ENCODE data around the gene LGALS12. TPM values are rescaled to one million over a fixed set of nuclear protein-coding genes. Genes with fewer than 3 reads are reported as not detected.

The LGALS12 gene
- not detected for total RNA-seq (ENCODE audit: unreplicated experiment)
- long read RNA-seq, result 0 reads

GRCh38 chr11:63505857-63506528, at the start of gene LGALS12:
TSS of gene LGALS12 (plus strand) at chr11:63506084. CDS start at chr11:63506459, 375 bp downstream.
- H3K27me3 Mint-ChIP-seq (ENCODE audit: unreplicated experiment), result peaks cover 8% of the 10 kb centered on the region
- peaks cover 25% of the 10 kb centered on the region for H3K4me1 Mint-ChIP-seq (ENCODE audit: low read depth, unreplicated experiment)
- no peak within 1 kb of the TSS for H3K4me3 Mint-ChIP-seq (ENCODE audit: unreplicated experiment)
- H3K36me3 Mint-ChIP-seq (ENCODE audit: unreplicated experiment), result peaks cover 5% of the 10 kb centered on the region
- no peak within 1 kb of the TSS for H3K27ac Mint-ChIP-seq (ENCODE audit: unreplicated experiment)
- DNase-seq, result no peak
- no peak for TF ChIP-seq CTCF (IDR thresholded peaks at IDR 0.05; ENCODE audit: partially characterized antibody, unreplicated experiment)
- peaks cover 10% of the 10 kb centered on the region for H3K9me3 Mint-ChIP-seq (ENCODE audit: unreplicated experiment)

- H3K27ac Mint-ChIP-seq (ENCODE audit: unreplicated experiment), result no peak overlapping the region
- no peak for TF ChIP-seq CTCF (IDR thresholded peaks at IDR 0.05; ENCODE audit: partially characterized antibody, unreplicated experiment)
- H3K4me3 Mint-ChIP-seq (ENCODE audit: unreplicated experiment), result no peak overlapping the region
- DNase-seq, result no peak
- no peaks in the 10 kb centered on the region for H3K4me1 Mint-ChIP-seq (ENCODE audit: low read depth, unreplicated experiment)
- peaks cover 1% of the 10 kb centered on the region for H3K9me3 Mint-ChIP-seq (ENCODE audit: unreplicated experiment)
- peaks cover 1% of the 10 kb centered on the region for H3K27me3 Mint-ChIP-seq (ENCODE audit: unreplicated experiment)
- no peaks in the 10 kb centered on the region for H3K36me3 Mint-ChIP-seq (ENCODE audit: unreplicated experiment)
Measured at GRCh38 chr11:63459586-63459985, 46.3 kb upstream of the LGALS12 start.

- no peak overlapping the region for H3K4me3 Mint-ChIP-seq (ENCODE audit: unreplicated experiment)
- no peak for DNase-seq
- no peak overlapping the region for H3K27ac Mint-ChIP-seq (ENCODE audit: unreplicated experiment)
- TF ChIP-seq CTCF (IDR thresholded peaks at IDR 0.05; ENCODE audit: partially characterized antibody, unreplicated experiment), result no peak
- H3K4me1 Mint-ChIP-seq (ENCODE audit: low read depth, unreplicated experiment), result no peaks in the 10 kb centered on the region
- no peaks in the 10 kb centered on the region for H3K36me3 Mint-ChIP-seq (ENCODE audit: unreplicated experiment)
- peaks cover 1% of the 10 kb centered on the region for H3K27me3 Mint-ChIP-seq (ENCODE audit: unreplicated experiment)
- peaks cover 1% of the 10 kb centered on the region for H3K9me3 Mint-ChIP-seq (ENCODE audit: unreplicated experiment)
Measured at GRCh38 chr11:63462137-63462536, 43.7 kb upstream of the LGALS12 start.

GRCh38 chr11:63470311-63470710, 35.6 kb upstream of the LGALS12 start:
- peaks cover 1% of the 10 kb centered on the region for H3K9me3 Mint-ChIP-seq (ENCODE audit: unreplicated experiment)
- H3K4me3 Mint-ChIP-seq (ENCODE audit: unreplicated experiment), result no peak overlapping the region
- H3K4me1 Mint-ChIP-seq (ENCODE audit: low read depth, unreplicated experiment), result no peaks in the 10 kb centered on the region
- no peak for DNase-seq
- H3K27me3 Mint-ChIP-seq (ENCODE audit: unreplicated experiment), result peaks cover 3% of the 10 kb centered on the region
- TF ChIP-seq CTCF (IDR thresholded peaks at IDR 0.05; ENCODE audit: partially characterized antibody, unreplicated experiment), result no peak
- H3K36me3 Mint-ChIP-seq (ENCODE audit: unreplicated experiment), result peaks cover 5% of the 10 kb centered on the region
- no peak overlapping the region for H3K27ac Mint-ChIP-seq (ENCODE audit: unreplicated experiment)

- Mint-ChIP-seq H3K36me3 (ENCODE audit: unreplicated experiment) (peaks cover 17% of the 10 kb centered on the region), H3K4me1 (ENCODE audit: low read depth, unreplicated experiment) (no peaks in the 10 kb centered on the region), H3K27ac (ENCODE audit: unreplicated experiment) (no peak overlapping the region), H3K27me3 (ENCODE audit: unreplicated experiment) (peaks cover 3% of the 10 kb centered on the region), H3K9me3 (ENCODE audit: unreplicated experiment) (no peaks in the 10 kb centered on the region), H3K4me3 (ENCODE audit: unreplicated experiment) (no peak overlapping the region)
- DNase-seq, result no peak
- no peak for TF ChIP-seq CTCF (IDR thresholded peaks at IDR 0.05; ENCODE audit: partially characterized antibody, unreplicated experiment)
Measured at GRCh38 chr11:63472372-63472771, 33.5 kb upstream of the LGALS12 start.

Measured in glutamatergic neuron (in vitro differentiated cells).